CD4-positive, alpha-beta T cell treated with Interleukin-4 for 1 hour (primary cell): ENCODE measurements around the gene USP7.
A peak's percentile ranks its signal among the peaks of the same experiment; 100 is the strongest.
"Not testable (repeated sequence)": the region's sequence is repeated elsewhere in the genome, so short reads cannot be mapped to it uniquely, and the experiment has no call there.

Experiments
- DNase-seq, 2 donors: peaks; one replicate each; pipeline ENCODE4 v3.0.0-alpha.2; 2020 to 2022

Gene USP7

DNA sequence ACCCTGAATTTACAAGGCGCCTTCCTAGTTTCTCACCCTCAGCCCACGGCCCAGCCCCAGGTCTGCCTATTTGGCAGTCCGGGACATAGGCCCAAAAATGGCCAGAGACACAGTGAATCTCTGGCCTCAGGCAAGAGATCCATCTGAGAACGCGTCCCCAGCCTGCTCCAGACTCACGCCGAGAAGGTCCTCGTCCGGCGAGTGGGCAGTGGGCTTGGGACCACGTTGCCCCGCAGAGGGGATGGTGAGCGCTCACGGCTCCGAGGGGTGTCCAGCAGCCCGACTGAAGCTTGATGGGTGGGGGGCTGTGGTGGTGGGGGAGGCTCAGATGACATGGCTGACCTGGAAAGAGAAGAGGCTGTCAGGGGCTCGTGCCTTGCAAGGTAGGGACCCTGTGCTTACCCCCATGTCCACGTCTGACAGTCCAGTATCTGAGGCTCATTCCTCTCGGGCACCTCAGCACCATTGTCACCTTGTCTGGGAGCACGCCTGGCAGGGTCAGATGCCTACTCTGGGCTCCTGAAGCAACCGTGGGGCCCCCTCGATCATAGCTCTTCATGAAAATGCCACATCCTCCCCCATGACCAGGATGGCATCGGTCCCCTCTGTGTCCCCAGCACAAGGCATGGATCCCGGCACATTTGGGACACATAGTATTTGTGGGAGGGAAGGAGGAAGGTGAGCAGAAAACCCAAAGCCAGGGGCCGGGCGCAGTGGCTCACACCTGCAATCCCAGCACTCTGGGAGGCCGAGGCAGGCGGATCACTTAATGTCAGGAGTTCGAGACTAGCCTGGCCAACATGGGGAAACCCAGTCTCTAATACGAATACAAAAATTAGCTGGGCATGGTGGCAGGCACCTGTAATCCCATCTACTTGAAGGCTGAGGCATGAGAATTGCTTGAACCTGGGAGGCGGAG lies 104.5 kb downstream of the USP7 start:
- DNase-seq: no peak

DNA sequence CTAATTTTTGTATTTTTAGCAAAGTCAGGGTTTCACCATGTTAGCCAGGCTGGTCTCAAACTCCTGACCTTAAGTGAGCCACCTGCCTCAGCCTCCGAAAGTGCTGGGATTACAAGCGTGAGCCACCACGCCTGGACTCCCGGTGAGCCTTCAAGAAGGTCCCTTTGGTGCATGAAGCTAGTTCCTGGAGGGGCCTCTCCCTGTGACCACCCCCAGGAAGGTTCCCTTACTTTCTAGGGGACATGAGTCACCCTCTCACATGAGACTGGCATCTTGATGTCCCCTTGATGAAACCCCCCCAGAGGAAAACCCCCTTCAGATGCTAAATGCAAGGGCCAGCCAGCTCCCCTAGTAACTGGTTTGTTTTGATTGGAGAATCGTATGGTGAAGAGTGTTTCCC lies 107.7 kb downstream of the USP7 start:
- DNase-seq: no peak

DNA sequence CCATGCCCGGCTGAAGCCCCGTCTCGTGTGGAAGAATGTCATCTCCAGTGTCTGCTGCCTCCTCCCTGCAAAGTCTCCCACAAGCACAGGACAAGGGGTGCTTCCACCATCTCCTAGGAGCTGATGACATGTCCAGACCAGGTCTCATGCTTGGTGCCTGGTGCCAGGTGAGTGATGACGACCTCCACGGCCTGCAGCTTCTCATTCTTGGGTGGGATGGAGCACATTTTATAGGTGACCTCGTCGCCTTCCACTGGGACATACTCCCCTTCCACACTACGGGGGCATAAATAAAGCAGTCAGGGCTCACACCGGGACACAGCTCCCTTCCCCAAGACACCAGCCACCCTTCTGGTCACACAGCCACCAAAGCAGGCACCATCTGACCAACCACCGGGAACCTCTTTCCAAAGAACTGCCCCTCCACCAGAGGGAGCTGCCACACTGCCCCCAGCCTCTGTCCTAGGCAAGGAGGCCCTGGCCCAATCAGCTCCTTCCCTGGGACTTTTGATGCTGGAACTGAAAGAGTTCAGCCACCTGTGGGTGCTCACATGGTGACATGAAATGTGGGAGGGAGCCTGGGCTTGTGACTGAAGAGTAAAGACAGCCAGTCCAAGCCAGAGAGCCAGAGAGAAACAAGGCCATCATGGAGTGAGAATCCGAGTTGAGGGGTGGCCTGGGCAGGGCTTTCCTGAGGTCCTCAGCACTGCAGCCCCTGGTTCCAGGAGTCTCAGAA lies 108.5 kb downstream of the USP7 start:
- DNase-seq: no peak

DNA sequence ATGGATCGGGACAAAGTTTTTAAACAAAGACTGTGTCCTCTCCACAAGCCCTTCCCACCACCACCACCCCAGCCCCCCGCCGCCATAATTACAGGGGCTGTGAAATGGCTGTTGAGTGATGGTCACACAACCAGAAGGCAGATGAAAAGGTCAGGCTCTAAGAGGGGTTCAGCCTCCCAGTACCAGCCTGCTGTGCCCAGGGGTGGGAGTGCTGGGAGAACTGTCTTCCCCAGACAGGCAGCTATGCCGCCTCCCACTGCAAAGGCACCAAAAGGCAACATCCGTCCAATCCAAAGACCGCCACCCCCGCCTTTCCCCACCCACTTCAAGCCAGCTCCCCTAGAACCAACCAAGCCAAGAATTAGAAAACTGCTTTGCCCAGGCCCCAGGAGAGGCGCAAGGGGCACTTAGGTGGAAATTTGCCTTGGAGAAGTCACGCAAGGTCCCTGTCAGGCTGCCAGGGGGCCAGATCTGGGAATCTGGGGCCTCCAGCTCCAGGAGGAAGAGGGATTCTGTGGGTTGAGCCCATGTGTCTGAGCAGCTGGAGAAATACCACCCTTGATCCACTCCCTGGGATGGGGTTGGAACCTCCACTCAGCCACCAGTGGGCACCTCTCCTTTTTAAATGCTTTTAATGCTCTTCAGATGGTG lies 109.3 kb downstream of the USP7 start:
- no peak for DNase-seq

DNA sequence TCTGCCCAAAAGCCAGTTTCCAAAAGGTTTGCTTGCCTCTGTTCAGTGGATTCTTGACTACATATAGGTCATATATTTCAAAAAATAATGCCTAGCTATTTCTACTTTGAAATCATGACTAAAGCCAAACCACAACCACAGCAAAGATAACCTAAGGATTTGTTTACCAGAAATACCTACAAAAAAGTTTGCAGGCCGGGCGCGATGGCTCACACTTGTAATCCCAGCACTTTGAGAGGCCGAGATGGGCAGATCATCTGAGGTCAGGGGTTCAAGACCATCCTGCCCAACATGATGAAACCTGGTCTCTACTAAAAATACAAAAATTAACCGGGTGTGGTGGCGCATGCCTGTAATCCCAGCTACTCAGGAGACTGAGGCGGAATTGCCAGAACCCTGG lies 110.1 kb downstream of the USP7 start:
- DNase-seq: no peak

DNA sequence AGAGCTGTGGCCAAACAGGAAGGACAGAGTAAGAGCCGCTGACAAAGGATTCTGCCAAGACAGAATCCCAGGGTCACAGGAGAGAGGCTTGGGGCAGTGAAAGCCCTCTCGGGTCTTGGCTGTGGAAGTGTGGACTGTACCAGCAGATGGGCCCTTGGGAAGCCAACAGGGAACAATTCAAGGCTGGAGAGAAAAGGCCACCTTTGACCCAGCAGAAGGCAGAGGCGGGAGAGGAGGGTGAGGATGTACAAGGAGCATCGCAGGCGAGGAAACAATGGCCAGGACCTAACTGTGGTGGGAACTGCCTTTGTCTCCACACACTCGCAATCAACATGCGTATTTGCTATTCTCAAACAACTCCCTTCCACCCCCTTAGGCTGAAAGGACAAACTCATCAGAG lies 110.6 kb downstream of the USP7 start:
- DNase-seq: no peak

DNA sequence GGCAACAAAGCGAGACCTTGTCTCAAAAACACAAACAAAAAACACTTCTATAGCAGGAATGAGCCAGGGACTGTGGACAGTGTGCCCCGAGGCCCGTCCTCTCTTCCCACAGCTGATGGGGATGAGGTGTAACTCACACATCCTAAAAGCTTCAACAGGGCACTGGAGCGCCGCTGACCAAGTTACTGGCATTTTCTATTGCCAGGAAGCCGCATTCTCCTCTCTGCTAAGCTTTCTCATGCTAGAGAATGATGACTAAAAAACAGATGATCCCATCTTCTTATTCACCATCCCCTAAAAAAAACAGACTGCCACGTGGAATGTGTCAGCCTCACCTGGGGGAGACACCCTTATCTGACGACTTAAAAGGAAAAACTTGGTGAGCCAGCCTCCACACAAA lies 111.2 kb downstream of the USP7 start:
- DNase-seq: no peak

DNA sequence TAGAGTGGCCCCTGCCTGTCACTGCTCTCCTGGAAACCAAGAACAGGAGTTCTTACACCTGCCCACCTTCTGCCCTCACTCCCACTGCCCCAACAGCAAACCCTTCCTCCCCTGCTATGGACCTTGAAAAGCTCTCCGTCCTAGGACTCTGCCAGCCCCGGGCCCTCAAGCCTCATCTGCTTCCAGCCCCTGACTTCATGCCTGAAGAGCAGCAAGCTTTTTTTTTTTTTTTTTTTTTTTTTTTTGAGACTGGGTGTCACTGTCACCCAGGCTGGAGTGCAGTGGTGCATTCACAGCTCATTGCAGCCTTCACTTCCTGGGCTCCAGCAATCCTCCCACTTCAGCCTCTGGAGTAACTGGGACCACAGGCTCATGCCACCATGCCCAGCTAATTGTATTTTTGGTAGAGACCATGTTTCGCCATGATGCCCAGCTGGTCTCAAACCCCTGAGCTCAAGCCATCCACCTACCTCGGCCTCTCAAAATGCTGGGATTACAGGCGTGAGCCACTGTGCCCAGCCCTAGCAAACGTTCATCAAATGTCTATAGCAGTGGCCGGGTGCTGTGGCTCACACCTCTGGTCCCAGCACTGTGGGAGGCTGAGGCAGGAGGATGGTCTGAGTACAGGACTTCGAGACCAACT lies 111.8 kb downstream of the USP7 start:
- DNase-seq: no peak

DNA sequence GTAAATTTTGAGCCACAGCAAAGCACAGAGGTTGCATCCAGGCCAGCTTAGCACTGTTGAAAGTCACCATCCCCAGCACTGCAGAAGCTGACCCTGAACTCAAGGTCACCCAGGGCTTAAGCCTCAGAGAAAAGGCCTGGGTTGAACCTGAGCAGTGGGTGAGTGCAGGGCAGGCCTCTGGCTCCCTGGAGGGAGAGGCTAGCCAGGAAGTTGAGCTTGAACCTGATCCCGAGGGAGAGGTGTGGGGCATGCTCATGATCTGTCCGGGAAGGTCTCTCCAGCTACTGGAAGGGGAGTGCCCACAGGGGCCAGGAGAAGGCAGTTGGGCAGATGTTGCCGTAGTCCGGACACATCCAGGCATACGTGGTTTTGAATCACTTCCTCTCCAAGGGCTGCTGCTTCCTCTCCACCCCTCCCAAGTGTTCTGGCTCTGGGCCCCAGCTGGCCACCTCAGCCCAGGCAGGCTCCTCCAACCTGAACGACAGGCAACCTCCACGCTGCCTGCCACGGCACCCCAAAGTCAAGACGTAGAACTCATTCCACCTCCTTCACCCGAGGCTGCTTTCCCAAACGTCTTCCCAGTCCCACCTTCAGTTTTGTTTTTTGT lies 113.3 kb downstream of the USP7 start:
- peak in 1 of 2 donors; percentile 29 for DNase-seq

DNA sequence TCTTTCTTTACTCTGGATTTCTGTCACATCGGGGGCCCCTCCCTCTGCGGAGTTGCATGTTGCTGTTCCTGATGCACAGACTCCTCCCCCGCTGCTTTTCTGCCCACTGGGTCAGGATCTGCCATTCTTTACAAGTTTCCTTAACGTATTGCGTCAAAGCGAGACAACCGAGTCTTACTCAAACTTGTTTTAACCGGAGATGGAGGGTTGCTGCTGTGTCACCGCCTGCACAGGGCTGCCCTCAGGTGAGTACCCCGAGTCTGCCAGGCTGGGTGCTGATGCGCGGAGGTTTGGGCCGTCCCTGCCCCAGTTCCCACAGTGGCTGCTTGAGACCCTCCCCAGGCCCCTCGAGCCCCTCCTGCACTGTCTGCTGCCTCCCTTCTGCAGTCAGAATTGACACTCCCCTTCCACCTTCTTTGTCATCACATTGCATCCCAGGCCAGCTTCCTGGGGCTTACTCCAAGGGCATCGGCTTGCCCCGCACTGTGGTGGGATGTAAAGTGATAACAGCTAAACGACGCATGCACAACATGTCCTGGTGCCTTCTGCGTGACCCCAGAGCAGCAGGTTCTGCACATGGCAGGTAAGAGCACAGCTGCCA lies 114.2 kb downstream of the USP7 start:
- DNase-seq: no peak

DNA sequence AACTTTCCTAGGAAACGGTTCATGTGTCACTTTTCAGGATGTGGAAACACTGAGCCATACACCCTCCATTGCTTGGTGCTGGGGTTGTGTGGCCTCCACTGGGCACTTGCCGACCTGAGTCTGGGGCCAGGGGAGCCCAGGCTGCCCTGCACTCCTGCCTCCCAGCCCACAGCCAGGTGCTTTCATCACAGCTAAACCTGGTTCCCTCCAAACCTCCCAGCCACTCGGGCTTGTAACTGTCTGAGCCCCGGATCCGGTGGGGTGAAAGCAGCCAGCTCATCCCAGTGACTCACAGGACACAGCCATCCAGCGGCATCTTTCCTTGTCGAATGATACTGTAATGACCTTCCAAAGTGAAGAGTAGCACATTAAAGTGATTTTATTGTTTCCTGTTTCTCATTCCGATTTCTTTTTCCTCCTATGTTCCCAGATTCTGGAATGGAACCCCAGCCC lies 114.7 kb downstream of the USP7 start:
- DNase-seq: no peak

DNA sequence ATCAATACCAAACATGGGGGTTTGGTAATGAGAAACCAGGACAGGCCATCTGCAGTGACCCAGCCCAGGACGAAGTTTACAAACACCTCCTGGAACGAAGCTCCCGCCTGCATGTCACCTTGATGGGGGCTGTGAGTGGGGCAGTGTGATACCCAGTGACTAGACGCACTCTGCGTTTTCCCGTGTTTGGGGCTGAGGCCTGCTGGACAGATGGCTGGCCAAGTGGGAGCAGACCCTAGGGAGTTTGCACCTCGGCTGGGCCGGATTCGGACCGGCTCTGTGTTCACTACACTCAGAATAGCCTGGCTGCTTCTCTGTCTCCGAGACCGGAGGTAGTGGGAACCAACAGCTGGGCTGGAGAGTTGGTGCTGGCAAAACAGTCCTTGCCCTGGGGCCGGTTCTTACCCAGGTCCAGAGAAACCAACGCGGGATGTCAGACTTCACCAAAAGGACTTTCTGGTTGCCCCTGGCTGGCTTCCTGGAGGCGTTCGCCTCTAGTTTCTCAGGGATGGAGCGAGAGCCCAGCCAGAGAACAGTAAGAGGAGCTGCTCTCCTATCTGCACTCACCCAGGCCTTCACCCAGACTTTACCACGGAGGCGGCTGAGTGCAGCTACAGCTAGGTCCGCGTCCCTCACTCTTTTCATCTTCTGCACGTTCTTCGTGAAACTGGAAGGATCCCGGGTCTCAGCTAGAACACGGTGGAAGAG lies 115.3 kb downstream of the USP7 start:
- no peak for DNase-seq

DNA sequence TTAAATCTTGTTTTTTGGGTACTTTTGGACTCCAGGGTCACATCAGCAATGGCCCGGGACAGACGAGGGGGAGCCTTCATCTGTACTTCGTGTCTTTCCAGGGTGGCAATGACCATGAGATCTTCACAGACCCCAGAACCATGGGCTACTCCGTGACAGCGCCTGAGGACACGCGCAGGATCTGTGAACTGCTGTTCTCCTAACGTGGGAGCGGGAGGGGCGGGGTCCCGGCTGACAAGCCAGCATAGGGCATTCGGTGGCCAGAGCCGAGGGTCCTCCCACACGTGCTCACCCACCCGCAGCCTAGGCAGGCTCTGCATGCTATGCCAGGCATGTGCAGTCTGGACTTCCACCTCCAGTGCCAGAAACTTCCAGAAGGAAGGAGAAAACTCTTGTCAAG lies 116.1 kb downstream of the USP7 start:
- no peak for DNase-seq

DNA sequence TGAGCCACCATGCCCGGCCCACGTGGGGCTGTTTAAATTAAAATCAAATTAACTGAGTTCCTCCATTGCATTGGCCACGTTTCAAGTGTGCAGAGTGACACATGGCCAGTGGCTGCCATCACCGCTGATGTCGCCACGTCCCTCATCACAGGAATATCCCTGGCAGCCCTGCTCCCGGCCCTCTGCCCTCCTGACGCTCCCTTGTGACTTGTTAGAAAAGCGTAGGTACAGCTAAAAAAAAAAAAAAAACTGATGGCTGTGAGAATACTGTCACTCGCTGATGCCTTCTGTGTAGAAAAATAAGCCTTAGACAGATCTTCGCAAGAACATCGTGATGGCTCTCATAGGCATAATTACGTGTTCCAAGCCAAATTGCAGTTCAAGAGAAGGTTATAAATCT lies 116.6 kb downstream of the USP7 start:
- no peak for DNase-seq

DNA sequence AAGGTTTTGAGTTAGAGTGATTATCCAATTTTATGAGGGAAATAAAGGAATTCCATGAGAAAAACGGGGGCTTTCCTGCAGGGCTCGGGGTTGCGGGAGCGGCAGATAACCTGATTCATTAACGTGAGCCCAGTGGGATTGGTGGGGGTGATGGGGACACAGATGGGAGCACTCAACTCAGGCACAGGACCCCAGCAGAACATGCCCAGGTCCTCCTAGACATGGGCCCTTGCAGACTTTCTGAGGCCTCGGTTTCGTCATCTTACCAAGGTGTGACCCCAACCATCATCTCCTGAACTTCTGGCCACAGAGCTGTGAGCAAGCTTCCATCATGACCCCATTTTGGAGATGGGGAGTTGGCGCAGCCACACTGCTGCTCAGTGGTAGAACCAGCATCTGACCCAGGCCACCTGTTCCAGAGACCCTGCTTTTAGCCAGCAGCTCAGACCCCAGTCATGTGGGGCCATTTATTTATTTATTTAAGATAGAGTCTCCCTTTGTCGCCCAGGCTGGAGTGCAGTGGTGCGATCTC lies 117.2 kb downstream of the USP7 start:
- DNase-seq: no peak

DNA sequence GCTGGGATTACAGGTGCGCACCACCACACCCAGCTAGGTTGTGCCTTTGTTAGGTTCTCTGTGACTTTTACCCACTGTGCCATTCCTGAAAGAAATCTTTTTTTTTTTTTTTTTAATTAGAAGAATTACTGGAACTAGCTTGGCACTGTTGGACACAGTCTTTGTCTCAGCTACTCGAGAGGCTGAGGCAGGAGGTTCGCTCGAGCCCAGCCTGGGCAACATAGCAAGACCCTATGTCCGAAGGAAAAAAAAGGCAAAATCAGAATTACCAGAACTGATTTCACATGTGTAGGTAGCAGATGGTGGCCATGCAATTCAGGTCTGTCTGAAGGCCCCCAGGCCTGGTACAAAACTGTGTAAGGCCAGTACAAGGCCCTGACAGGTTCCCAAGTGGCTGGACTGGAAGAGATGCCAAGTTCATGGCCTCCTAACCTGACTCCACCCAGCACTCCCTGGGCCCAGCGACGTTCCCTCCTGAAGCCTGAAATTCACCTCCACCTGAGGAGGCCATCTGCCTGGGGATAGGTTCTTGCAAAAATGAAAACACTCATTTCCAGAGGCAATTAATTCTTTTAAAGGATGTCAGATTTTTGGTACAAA lies 117.9 kb downstream of the USP7 start:
- no peak for DNase-seq

DNA sequence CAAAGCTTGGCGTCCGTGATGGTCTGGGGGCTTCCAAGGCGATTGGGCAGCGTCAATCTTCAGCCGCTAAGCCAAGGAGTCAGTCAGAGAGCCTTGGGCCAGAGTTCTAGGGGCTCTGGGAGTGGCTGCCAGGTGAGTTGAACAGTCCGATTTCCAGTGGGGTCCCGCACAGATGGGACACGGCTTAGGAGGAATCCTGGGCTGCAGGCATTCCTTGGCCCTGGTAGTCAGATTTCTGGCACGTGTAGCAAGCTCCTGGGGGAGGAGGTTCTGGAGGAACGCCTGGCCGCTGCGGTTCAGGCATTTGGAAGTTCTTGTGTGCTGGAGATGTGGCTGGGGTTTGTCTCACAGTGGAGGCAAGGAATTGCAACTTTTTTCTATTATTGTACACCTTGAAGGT lies 120.4 kb downstream of the USP7 start:
- DNase-seq: not testable (repeated sequence)
